DOHH2 (cell line): Measurements from ENCODE around the gene COL5A1.

Source experiments
- EZH2phosphoT487 ChIP-seq: fragments of 200-600 bp; sonication (generic); IDR thresholded peaks from 2 replicates; pipeline ENCODE4 v1.6.1; 2017; ENCODE audit warnings: borderline replicate concordance, mild to moderate bottlenecking, antibody characterized with exemption, low read length, moderate library complexity, mixed read lengths
- TF ChIP-seq, protein P1 (sequence below): fragments of 200-600 bp; sonication (generic); IDR thresholded peaks from one replicate; pipeline ENCODE4 v1.5.1; 2014; ENCODE audit warnings: antibody characterized with exemption, mild to moderate bottlenecking, low read depth, low read length; ENCODE audit not compliant: poor library complexity, severe bottlenecking

DNA sequence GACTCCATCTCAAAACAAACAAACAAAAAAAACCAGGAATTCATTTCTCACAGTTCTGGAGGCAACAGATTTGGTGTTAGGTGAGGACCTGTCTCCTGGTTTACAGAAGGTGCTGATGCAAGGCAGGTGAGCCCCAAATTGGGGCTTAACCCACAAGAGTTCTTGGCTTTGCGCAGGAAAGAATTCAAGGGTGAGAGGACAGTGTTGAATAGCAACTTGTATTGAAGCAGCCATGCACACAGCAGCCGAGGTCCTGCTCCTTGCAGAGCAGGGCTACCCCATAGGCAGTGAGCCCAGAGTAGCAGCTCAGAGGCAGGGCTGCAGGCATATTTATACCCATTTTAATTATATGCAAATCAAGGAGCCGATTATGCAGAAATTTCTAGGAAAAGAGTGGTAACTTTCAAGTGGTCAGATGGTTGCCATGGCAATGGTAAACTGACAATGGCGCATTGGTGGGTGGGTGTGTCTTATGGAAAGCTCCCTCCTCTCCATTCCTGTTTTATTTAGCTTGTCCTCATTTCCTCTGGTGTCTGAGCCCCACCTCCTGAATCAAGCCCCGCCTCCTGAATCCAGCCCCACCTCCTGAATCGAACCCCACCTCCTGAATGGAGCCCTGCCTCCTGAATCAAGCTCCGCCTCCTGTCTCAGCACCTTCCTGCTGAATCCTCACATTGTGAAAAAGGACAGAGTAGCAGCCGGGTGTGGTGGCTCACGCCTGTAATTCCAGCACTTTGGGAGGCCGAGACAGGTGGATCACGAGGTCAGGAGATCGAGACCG is 34.5 kb upstream of the COL5A1 start:
- TF ChIP-seq, protein P1, sequence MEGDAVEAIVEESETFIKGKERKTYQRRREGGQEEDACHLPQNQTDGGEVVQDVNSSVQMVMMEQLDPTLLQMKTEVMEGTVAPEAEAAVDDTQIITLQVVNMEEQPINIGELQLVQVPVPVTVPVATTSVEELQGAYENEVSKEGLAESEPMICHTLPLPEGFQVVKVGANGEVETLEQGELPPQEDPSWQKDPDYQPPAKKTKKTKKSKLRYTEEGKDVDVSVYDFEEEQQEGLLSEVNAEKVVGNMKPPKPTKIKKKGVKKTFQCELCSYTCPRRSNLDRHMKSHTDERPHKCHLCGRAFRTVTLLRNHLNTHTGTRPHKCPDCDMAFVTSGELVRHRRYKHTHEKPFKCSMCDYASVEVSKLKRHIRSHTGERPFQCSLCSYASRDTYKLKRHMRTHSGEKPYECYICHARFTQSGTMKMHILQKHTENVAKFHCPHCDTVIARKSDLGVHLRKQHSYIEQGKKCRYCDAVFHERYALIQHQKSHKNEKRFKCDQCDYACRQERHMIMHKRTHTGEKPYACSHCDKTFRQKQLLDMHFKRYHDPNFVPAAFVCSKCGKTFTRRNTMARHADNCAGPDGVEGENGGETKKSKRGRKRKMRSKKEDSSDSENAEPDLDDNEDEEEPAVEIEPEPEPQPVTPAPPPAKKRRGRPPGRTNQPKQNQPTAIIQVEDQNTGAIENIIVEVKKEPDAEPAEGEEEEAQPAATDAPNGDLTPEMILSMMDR = no peak
- no peak for TF ChIP-seq EZH2phosphoT487
